GM21390 (cell line): ENCODE measurements around the gene CDC37.
"Not testable (repeated sequence)": the region's sequence is repeated elsewhere in the genome, so short reads cannot be mapped to it uniquely, and the experiment has no call there.

ENCODE experiments used
- ATAC-seq: cut with Tn5 transposase; IDR thresholded peaks from one replicate; pipeline ENCODE4 v1.9.1; 2021; ENCODE audit not compliant: unreplicated experiment

Gene CDC37

GRCh38 chr19:10395917-10396316 lies 7.4 kb downstream of the CDC37 start:
- no peak for ATAC-seq

- no peak for ATAC-seq
These were observed 7.9 kb downstream of the CDC37 start for GRCh38 chr19:10395436-10395835.

- ATAC-seq = no peak
These were observed 8.3 kb downstream of the CDC37 start for GRCh38 chr19:10395003-10395402.

GRCh38 chr19:10393137-10393536 lies 10.2 kb downstream of the CDC37 start:
- no peak for ATAC-seq

GRCh38 chr19:10392120-10392519 lies 11.2 kb downstream of the CDC37 start:
- ATAC-seq = no peak

- no peak for ATAC-seq
These were observed 12.6 kb downstream of the CDC37 start for GRCh38 chr19:10390652-10391286.

GRCh38 chr19:10389863-10390262 lies 13.5 kb downstream of the CDC37 start:
- no peak for ATAC-seq

GRCh38 chr19:10388957-10389356 lies 14.4 kb downstream of the CDC37 start:
- ATAC-seq = no peak

GRCh38 chr19:10384580-10384979 lies 18.8 kb downstream of the CDC37 start:
- no peak for ATAC-seq

GRCh38 chr19:10383223-10383499 lies 20.2 kb downstream of the CDC37 start:
- ATAC-seq = not testable (repeated sequence)

GRCh38 chr19:10380313-10381102 lies 22.8 kb downstream of the CDC37 start, which contains the start of gene TYK2:
TSS of gene TYK2 (minus strand) at chr19:10380572. CDS start at chr19:10378406, 2,166 bp downstream.
- peak; percentile 87 for ATAC-seq

GRCh38 chr19:10379880-10380312 lies 23.4 kb downstream of the CDC37 start:
- no peak for ATAC-seq

- no peak for ATAC-seq
These were observed 25.2 kb downstream of the CDC37 start for GRCh38 chr19:10378124-10378523.

- ATAC-seq = not testable (repeated sequence)
These were observed 26.2 kb downstream of the CDC37 start for GRCh38 chr19:10377140-10377640.

GRCh38 chr19:10374931-10375330 lies 28.4 kb downstream of the CDC37 start:
- no peak for ATAC-seq

GRCh38 chr19:10372690-10373089 lies 30.7 kb downstream of the CDC37 start:
- ATAC-seq = no peak

GRCh38 chr19:10368101-10368803 lies 35.1 kb downstream of the CDC37 start:
- ATAC-seq = no peak

- not testable (repeated sequence) for ATAC-seq
These were observed 36.3 kb downstream of the CDC37 start for GRCh38 chr19:10366950-10367512.

GRCh38 chr19:10365518-10365917 lies 37.8 kb downstream of the CDC37 start:
- no peak for ATAC-seq

- ATAC-seq = no peak
These were observed 38.7 kb downstream of the CDC37 start for GRCh38 chr19:10364644-10365043.

GRCh38 chr19:10363789-10364281 lies 39.5 kb downstream of the CDC37 start:
- ATAC-seq = no peak
